ENCODE results near the gene CACNA2D1.

DNA sequence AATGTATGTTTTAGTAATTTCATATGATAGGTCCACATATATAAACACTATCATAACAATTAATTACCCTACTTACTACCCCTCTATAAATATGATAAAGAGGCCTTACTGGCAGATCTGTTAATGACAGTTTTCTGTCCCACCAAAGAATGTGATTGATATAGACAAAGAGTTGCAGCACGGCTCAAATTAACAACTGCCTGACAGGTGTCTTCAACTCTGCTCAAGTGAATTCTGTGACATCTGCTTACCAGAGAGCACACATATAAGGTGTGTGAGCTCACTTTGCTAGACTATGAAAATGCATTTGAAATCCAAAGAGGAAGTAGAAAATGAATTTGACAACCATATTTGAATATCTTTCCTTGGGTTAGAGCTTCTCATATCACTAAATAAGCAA lies 36.6 kb downstream of the CACNA2D1 start:
- TF ChIP-seq CTCF (IDR thresholded peaks at IDR 0.05), result no peak
- TF ChIP-seq EZH2 (IDR thresholded peaks at IDR 0.05), result no peak
- no peak for TF ChIP-seq EZH2phosphoT487 (IDR thresholded peaks at IDR 0.05)

Measured in neural progenitor cell (in vitro differentiated cells).